ENCODE measurements around the gene ZNF716.
A peak's percentile ranks its signal among the peaks of the same experiment; 100 is the strongest.
"Not testable (repeated sequence)": the region's sequence is repeated elsewhere in the genome, so short reads cannot be mapped to it uniquely, and the experiment has no call there.

GRCh38 chr7:57480304-57480703 lies 30.3 kb downstream of the ZNF716 start:
- peak; percentile 26 for TF ChIP-seq CTCF (IDR thresholded peaks at IDR 0.05; ENCODE audit: borderline replicate concordance, extremely low read depth, low read length, poor library complexity, severe bottlenecking)
- TF ChIP-seq EZH2 (IDR thresholded peaks at IDR 0.05; ENCODE audit: borderline replicate concordance, low read depth, low read length, severe bottlenecking) = not testable (repeated sequence)
